SU-DHL-6 (cell line): ENCODE data around the gene BUD13.

Source experiments
- H2AFZ ChIP-seq: fragments of 200-600 bp; sonication (generic); 2 replicates; pipeline ENCODE4 v1.6.1; 2014; ENCODE audit warnings: low read depth, mild to moderate bottlenecking, moderate library complexity, mixed read lengths, antibody characterized with exemption, low read length; ENCODE audit not compliant: severe bottlenecking
- H3F3A ChIP-seq: fragments of 200-600 bp; shearing (Covaris generic); 2 replicates; pipeline ENCODE4 v1.6.0; 2016; ENCODE audit warnings: antibody characterized with exemption, mild to moderate bottlenecking; ENCODE audit not compliant: insufficient read depth
- H3K27ac ChIP-seq: fragments of 200-600 bp; sonication (generic); 2 replicates; pipeline ENCODE4 v1.5.1; 2016; ENCODE audit warnings: low read depth, mild to moderate bottlenecking, low read length, moderate library complexity, mixed read lengths
- H3K27me3 ChIP-seq: fragments of 200-600 bp; sonication (generic), shearing (Covaris generic); 2 replicates; pipeline ENCODE4 v1.6.0; 2014; ENCODE audit warnings: mild to moderate bottlenecking, low read length
- H3K36me3 ChIP-seq: fragments of 200-600 bp; sonication (generic); 2 replicates; pipeline ENCODE4 v1.6.1; 2014; ENCODE audit warnings: mild to moderate bottlenecking, low read length, mixed read lengths
- H3K4me2 ChIP-seq: fragments of 300-600, 200-600 bp; shearing (Covaris generic), sonication (generic); 2 replicates; pipeline ENCODE4 v1.6.0; 2014; ENCODE audit warnings: low read length, low read depth, mild to moderate bottlenecking; ENCODE audit not compliant: poor library complexity, severe bottlenecking
- H3K4me3 ChIP-seq: fragments of 200-600 bp; sonication (generic); 2 replicates; pipeline ENCODE4 v1.5.1; 2014; ENCODE audit warnings: antibody characterized with exemption, low read length, mild to moderate bottlenecking, mixed read lengths; ENCODE audit not compliant: insufficient read depth, poor library complexity, severe bottlenecking
- H3K79me2 ChIP-seq: fragments of 200-600 bp; sonication (generic); 2 replicates; pipeline ENCODE4 v1.6.1; 2014; ENCODE audit warnings: mild to moderate bottlenecking, low read length, moderate library complexity; ENCODE audit not compliant: insufficient read depth
- H3K9ac ChIP-seq: fragments of 200-600 bp; sonication (generic); 2 replicates; pipeline ENCODE4 v1.7.0; 2014; ENCODE audit warnings: mild to moderate bottlenecking, low read length
- H3K9me2 ChIP-seq: fragments of 200-600 bp; sonication (generic); replicated peaks from 2 replicates; pipeline ENCODE4 v1.6.1; 2014; ENCODE audit warnings: low read length; ENCODE audit not compliant: insufficient read depth
- H3K9me3 ChIP-seq: fragments of 200-600 bp; sonication (generic); 2 replicates; pipeline ENCODE4 v1.6.1; 2014; ENCODE audit warnings: low read length, mixed read lengths; ENCODE audit not compliant: insufficient read depth
- H4K20me1 ChIP-seq: fragments of 200-600 bp; sonication (generic); 2 replicates; pipeline ENCODE4 v1.6.1; 2014; ENCODE audit warnings: low read depth, mild to moderate bottlenecking, antibody characterized with exemption, low read length, moderate library complexity, mixed read lengths
- EZH2phosphoT487 ChIP-seq: fragments of 200-600 bp; sonication (generic), shearing (Covaris generic); conservative IDR thresholded peaks from 2 replicates; pipeline ENCODE4 v1.6.1; 2018; ENCODE audit warnings: mild to moderate bottlenecking, antibody characterized with exemption, low read length, moderate library complexity, mixed read lengths
- TF ChIP-seq, protein P1 (sequence below): fragments of 200-600 bp; sonication (generic); IDR thresholded peaks from one replicate; pipeline ENCODE4 v1.5.1; 2017; ENCODE audit warnings: antibody characterized with exemption, mild to moderate bottlenecking, low read length, moderate library complexity; ENCODE audit not compliant: insufficient read depth, poor library complexity, severe bottlenecking

The BUD13 gene

DNA sequence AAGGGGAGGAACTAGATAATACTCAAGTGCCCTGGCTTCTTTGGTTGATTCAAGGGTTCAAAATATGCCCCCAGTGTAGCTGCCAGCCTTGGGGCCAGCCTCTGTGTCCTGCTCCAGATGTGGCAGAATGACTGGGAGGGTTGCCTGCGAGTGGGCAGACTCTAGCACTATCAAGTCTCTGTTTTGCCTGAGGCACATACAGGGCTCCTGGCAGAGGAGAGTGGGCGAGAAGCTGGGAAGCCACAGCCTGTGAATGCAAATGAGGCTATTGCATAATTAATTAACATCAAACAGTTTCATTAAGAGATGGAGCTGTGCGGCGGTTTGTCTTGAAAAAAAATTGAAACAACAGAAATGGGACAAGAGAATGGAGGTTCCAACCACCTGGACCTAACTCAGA is 50.8 kb downstream of the BUD13 start:
- H3K79me2 ChIP-seq: no peaks in the 10 kb centered on the region
- no peak overlapping the region for H3K27ac ChIP-seq
- no peaks in the 10 kb centered on the region for H4K20me1 ChIP-seq
- H3K27me3 ChIP-seq: no peaks in the 10 kb centered on the region
- no peak for TF ChIP-seq EZH2phosphoT487
- TF ChIP-seq, protein P1, sequence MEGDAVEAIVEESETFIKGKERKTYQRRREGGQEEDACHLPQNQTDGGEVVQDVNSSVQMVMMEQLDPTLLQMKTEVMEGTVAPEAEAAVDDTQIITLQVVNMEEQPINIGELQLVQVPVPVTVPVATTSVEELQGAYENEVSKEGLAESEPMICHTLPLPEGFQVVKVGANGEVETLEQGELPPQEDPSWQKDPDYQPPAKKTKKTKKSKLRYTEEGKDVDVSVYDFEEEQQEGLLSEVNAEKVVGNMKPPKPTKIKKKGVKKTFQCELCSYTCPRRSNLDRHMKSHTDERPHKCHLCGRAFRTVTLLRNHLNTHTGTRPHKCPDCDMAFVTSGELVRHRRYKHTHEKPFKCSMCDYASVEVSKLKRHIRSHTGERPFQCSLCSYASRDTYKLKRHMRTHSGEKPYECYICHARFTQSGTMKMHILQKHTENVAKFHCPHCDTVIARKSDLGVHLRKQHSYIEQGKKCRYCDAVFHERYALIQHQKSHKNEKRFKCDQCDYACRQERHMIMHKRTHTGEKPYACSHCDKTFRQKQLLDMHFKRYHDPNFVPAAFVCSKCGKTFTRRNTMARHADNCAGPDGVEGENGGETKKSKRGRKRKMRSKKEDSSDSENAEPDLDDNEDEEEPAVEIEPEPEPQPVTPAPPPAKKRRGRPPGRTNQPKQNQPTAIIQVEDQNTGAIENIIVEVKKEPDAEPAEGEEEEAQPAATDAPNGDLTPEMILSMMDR: no peak
- H2AFZ ChIP-seq: no peak overlapping the region
- H3F3A ChIP-seq: no peaks in the 10 kb centered on the region
- H3K4me3 ChIP-seq: no peak overlapping the region
- H3K9me3 ChIP-seq: no peaks in the 10 kb centered on the region
- H3K4me2 ChIP-seq: no peak overlapping the region
- no peaks in the 10 kb centered on the region for H3K36me3 ChIP-seq
- H3K9me2 ChIP-seq: no peaks in the 10 kb centered on the region
- no peak overlapping the region for H3K9ac ChIP-seq

DNA sequence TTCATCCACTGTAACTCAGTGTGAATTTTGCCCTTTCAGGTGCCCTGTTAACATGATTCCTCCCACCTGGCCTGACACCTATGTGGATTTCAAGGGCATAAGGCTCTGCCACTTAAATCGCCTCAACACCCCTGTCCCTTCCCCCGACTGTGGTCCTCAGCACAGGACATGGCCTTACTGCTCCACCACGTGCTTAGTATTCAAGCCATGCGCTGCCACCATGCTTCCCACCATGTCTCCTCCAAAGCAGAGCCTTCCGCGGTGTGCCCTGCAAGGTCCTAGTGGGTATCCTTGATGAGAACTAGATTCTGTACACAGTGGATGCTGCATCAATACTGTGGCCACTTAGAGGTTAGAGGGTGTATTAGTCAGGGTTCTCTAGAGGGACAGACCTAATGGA is 51.9 kb downstream of the BUD13 start:
- Histone ChIP-seq H3K79me2 (no peaks in the 10 kb centered on the region), H3K27me3 (no peaks in the 10 kb centered on the region), H3K27ac (no peak overlapping the region), H3K9me2 (no peaks in the 10 kb centered on the region), H3K4me2 (no peak overlapping the region), H3K4me3 (no peak overlapping the region), H3K9ac (no peak overlapping the region), H2AFZ (no peak overlapping the region), H3F3A (no peaks in the 10 kb centered on the region), H4K20me1 (no peaks in the 10 kb centered on the region), H3K9me3 (no peaks in the 10 kb centered on the region), H3K36me3 (no peaks in the 10 kb centered on the region)
- TF ChIP-seq, protein P1: no peak
- TF ChIP-seq EZH2phosphoT487: no peak

DNA sequence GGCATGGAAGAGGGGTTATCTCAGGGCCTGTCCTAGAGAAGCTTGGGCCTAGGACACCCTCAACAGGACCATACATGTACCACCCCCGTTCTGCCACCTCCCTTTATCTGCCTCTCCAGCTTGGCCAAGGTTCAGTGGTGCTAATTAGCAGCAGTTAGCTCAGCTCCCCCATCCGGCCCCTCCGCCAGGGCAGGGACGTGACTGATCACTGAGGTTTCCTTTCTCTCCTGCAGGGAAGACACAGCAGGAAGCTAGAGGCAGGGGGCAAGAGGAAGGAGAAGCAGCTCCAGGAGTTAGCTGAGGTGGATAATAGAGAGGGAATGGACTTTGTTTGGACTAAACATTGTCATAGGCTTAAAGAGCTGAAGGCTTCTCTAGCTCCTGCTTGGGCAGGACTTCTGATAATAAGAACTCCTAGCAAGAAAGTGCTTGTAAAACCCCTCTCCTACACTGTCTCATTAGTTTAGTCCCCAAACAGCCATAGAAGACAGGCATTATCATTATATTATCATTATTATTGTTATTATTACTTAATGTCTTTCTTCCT is 53.8 kb downstream of the BUD13 start:
- Histone ChIP-seq H3K4me2 (no peak overlapping the region), H3K36me3 (no peaks in the 10 kb centered on the region), H3K27ac (no peak overlapping the region), H4K20me1 (no peaks in the 10 kb centered on the region), H3K4me3 (no peak overlapping the region), H3K9me3 (no peaks in the 10 kb centered on the region), H3K9ac (no peak overlapping the region), H3F3A (no peaks in the 10 kb centered on the region), H3K79me2 (no peaks in the 10 kb centered on the region), H3K9me2 (no peaks in the 10 kb centered on the region), H2AFZ (no peak overlapping the region), H3K27me3 (no peaks in the 10 kb centered on the region)
- TF ChIP-seq, protein P1: no peak
- no peak for TF ChIP-seq EZH2phosphoT487
